Kidney (tissue), 14 donors: Measurements from ENCODE around the gene VIT. TPM values are rescaled to one million over a fixed set of nuclear protein-coding genes. Genes with fewer than 3 reads are reported as not detected.

Experiments used
- DNase-seq, 5 donors: peaks; one replicate each; pipeline ENCODE4 v3.0.0-alpha.2; 2013 to 2020
- FAIRE-seq: peaks from 2 replicates; lab custom pipeline; 2012; peaks lifted over from hg19 to GRCh38; lab: Jason Lieb, UNC
- H3K27ac ChIP-seq, 2 donors: one replicate each; pipeline ENCODE4 v1.7.0; 2013; ENCODE audit warnings: low read depth in 2 of 2, low read length in 2 of 2, inconsistent platforms in 1 of 2
- H3K27me3 ChIP-seq: one replicate; pipeline ENCODE4 v1.7.1; 2013; ENCODE audit warnings: low read length, inconsistent platforms; ENCODE audit not compliant: control insufficient read depth, insufficient read depth
- H3K36me3 ChIP-seq, 3 donors: one replicate each; pipeline versions ENCODE4 v1.7.0 to v1.7.1; 2013; ENCODE audit warnings: low read length in 3 of 3, control low read depth in 1 of 3, inconsistent platforms in 1 of 3; ENCODE audit not compliant: insufficient read depth in 3 of 3, control insufficient read depth in 2 of 3
- H3K4me1 ChIP-seq, 3 donors: one replicate each; pipeline versions ENCODE4 v1.7.0 to v1.7.1; 2013; ENCODE audit warnings: low read length in 3 of 3, inconsistent platforms in 1 of 3, low read depth in 1 of 3; ENCODE audit not compliant: control insufficient read depth in 2 of 3, insufficient read depth in 2 of 3
- H3K4me3 ChIP-seq, 3 donors: one replicate each; pipeline versions ENCODE4 v1.7.0 to v1.8.1; 2013; ENCODE audit warnings: low read length in 3 of 3, control low read depth in 1 of 3, inconsistent platforms in 1 of 3
- H3K9ac ChIP-seq, 3 donors: one replicate each; pipeline versions ENCODE4 v1.7.0 to v1.7.1; 2013; ENCODE audit warnings: low read length in 3 of 3, control low read depth in 1 of 3, inconsistent platforms in 1 of 3
- H3K9me3 ChIP-seq, 3 donors: one replicate each; pipeline versions ENCODE4 v1.7.0 to v1.7.1; 2013; ENCODE audit warnings: low read length in 3 of 3, control low read depth in 1 of 3, inconsistent platforms in 1 of 3; ENCODE audit not compliant: control insufficient read depth in 2 of 3, insufficient read depth in 1 of 3
- intact Hi-C: fragments of 100-400 bp; cut with DNase I; formaldehyde crosslinking; loops from one replicate; pipeline ENCODE4 v1.11.1; 2022
- polyA plus RNA-seq: library from polyadenylated mRNA; stranded (reverse); fragments of 350-450 nt; fragmentation: Illumina TruSeq; extraction: RNeasy Lipid Tissue Mini Kit (QIAGEN cat#74804); gene quantifications from one replicate; pipeline ENCODE4 v1.2.3, GENCODE V29; 2014; ENCODE audit warnings: low read depth, low replicate concordance; ENCODE audit not compliant: insufficient read depth
- total RNA-seq: library from RNA; stranded (reverse); fragmentation: NEBNext Ultra II Directional; extraction: Animal tissue kit (Norgen Biotek cat#: 25700); gene quantifications from one replicate; pipeline ENCODE4 v1.2.1, GENCODE V29; 2021
- TF ChIP-seq, protein P1 (sequence below): IDR thresholded peaks from 3 replicates; pipeline ENCODE4 v1.5.1; 2012; ENCODE audit warnings: mild to moderate bottlenecking, moderate library complexity, borderline replicate concordance; ENCODE audit not compliant: insufficient read depth; ENCODE audit errors: extremely low read depth
- donor health status: control.
- donor health status: control.
- donor health status: control.
- donor health status: control.
- donor health status: control.
- donor health status: DM: yes; HTN: yes; CAD: no.
- donor health status: Normal renal cell carcinoma (clear cell type).

VIT gene
- total and polyA plus RNA-seq, 2 donors from 2014 or later, result 0.15 TPM; not detected in 1

DNA sequence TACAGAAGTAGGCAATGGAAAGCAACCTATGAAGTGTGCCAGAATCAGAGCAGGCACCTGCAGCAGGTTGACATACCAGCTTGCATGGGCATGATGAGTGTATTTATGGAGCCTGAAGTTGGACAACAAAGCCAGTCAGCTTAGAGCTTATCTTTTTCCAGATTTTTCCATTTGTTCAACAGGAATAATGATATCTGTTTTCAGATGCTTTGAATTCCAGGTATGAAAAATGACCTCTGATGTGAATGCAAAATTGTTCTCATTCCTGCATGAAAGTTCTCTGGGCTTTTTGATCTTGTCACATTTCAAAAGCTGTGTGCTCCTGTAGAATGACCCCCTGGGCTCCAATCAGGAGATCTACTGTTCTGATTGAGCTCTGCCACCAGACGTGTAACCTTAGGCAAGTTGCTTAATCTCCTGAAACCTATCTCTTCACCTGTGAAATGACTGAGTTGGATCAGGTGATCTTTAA lies 38.2 kb upstream of the VIT start:
- Histone ChIP-seq H3K27me3 (no peaks in the 10 kb centered on the region), H3K27ac (no peak overlapping the region), H3K9me3 (no peaks in the 10 kb centered on the region), H3K4me1 (no peaks in the 10 kb centered on the region), H3K36me3 (no peaks in the 10 kb centered on the region), H3K9ac (no peak overlapping the region), H3K4me3 (no peak overlapping the region)
- DNase-seq, result no peak
- no peak for FAIRE-seq
- TF ChIP-seq, protein P1, sequence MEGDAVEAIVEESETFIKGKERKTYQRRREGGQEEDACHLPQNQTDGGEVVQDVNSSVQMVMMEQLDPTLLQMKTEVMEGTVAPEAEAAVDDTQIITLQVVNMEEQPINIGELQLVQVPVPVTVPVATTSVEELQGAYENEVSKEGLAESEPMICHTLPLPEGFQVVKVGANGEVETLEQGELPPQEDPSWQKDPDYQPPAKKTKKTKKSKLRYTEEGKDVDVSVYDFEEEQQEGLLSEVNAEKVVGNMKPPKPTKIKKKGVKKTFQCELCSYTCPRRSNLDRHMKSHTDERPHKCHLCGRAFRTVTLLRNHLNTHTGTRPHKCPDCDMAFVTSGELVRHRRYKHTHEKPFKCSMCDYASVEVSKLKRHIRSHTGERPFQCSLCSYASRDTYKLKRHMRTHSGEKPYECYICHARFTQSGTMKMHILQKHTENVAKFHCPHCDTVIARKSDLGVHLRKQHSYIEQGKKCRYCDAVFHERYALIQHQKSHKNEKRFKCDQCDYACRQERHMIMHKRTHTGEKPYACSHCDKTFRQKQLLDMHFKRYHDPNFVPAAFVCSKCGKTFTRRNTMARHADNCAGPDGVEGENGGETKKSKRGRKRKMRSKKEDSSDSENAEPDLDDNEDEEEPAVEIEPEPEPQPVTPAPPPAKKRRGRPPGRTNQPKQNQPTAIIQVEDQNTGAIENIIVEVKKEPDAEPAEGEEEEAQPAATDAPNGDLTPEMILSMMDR, result no peak
- intact Hi-C loops, result no loop called here

DNA sequence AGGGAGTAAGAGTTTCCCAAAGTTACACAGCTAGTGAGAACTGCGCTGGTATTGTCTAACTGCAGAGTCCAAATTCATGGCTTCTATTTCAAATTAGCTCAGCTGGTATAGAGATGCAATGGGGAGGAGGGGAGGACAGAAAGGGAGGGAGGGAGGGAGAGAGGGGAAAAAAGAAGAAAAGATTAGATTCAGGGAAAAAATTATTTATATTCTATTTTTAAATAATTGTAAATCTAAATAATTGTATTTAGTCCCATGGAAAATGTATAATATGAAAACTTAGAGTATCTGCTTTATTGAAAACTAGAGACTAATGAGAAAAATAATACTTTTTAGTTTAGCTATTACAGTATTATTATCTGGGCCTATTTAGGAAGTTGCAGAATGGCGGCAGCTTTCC lies 37.3 kb upstream of the VIT start:
- Histone ChIP-seq H3K9me3 (no peaks in the 10 kb centered on the region), H3K4me3 (no peak overlapping the region), H3K9ac (no peak overlapping the region), H3K4me1 (no peaks in the 10 kb centered on the region), H3K27ac (no peak overlapping the region), H3K27me3 (no peaks in the 10 kb centered on the region), H3K36me3 (no peaks in the 10 kb centered on the region)
- FAIRE-seq, result no peak
- TF ChIP-seq, protein P1, result no peak
- intact Hi-C loops, result no loop called here
- no peak for DNase-seq

DNA sequence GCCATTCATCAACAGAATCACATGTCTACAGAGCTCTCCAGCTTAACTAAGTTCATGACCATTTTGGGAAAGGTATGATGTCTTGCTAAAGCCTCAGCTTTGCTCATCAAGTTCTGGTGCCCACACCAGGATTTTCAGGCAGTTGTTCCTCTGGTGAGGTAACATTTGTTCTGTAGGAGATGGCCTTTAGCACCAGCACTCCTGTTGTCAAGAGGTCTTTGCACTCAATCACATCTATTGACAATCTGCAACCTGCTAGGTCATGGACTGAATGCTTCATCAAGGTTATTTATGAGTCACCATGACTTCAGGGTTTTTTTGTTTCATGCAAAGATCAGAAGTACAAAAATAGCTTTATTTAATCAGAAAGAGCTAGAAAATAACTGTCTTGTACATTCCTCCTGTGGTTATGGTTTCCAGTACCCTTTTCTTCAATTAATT lies 36.6 kb upstream of the VIT start:
- intact Hi-C loops, result no loop called here
- no peak overlapping the region for H3K27ac ChIP-seq
- DNase-seq, result no peak

More for the DNA sequence above, 36.6 kb upstream of the VIT start:
- no peak for FAIRE-seq
- TF ChIP-seq, protein P1, result no peak
- no peaks in the 10 kb centered on the region for H3K9me3 ChIP-seq
- H3K4me3 ChIP-seq, result no peak overlapping the region
- no peaks in the 10 kb centered on the region for H3K27me3 ChIP-seq
- H3K9ac ChIP-seq, result no peak overlapping the region
- no peaks in the 10 kb centered on the region for H3K36me3 ChIP-seq
- H3K4me1 ChIP-seq, result no peaks in the 10 kb centered on the region
